B cell (primary cell): ENCODE measurements around the gene DLX6. TPM values are rescaled to one million over a fixed set of nuclear protein-coding genes. Genes with fewer than 3 reads are reported as not detected.

Experiments used
- ATAC-seq: fragments of 200-7000 bp; cut with Tn5 transposase; one replicate; pipeline ENCODE4 v1.10.0; 2021; ENCODE audit warnings: low read depth, mild to moderate bottlenecking, moderate number of reproducible peaks, moderate library complexity
- CTCF ChIA-PET: fragments of 350-600 bp; sonication (Branson Sonifier 250); formaldehyde crosslinking; loops from one replicate; lab custom pipeline; 2021; ENCODE audit warnings: antibody characterized with exemption, inconsistent platforms; lab: Charles Lee
- POLR2A ChIA-PET: fragments of 350-600 bp; sonication (Branson Sonifier 250); formaldehyde crosslinking; loops from one replicate; lab custom pipeline; 2021; ENCODE audit warnings: antibody characterized with exemption; lab: Charles Lee
- DNase-seq: peaks from one replicate; pipeline ENCODE4 v3.0.0; 2013
- H2AFZ ChIP-seq: 2 replicates; pipeline ENCODE4 v1.6.1; 2012; ENCODE audit warnings: mild to moderate bottlenecking, low read depth, low read length; ENCODE audit not compliant: insufficient read depth, poor library complexity, severe bottlenecking
- H3K27ac ChIP-seq, 2 donors: 1 replicate in 1 of 2; 2 replicates in 1 of 2; pipeline ENCODE4 v1.5.1; 2012 to 2013; ENCODE audit warnings: low read length in 2 of 2, mild to moderate bottlenecking in 2 of 2, moderate library complexity in 1 of 2
- H3K27me3 ChIP-seq, 4 experiments: fragments of 200-600 bp in 1 of 4; sonication (generic) in 1 of 4; replicated peaks in 1 of 4; 1 replicate in 2 of 4; 2 replicates in 2 of 4; pipeline versions ENCODE4 v1.6.1 to v1.7.0; 2013 to 2016; ENCODE audit warnings: low read length in 3 of 4, mild to moderate bottlenecking in 2 of 4, mixed read lengths in 1 of 4, moderate library complexity in 1 of 4; ENCODE audit not compliant: insufficient read depth in 4 of 4, control insufficient read depth in 3 of 4; ENCODE audit errors: control extremely low read depth in 1 of 4
- H3K36me3 ChIP-seq, 2 experiments: replicated peaks in 1 of 2; 1 replicate in 1 of 2; 2 replicates in 1 of 2; pipeline versions ENCODE4 v1.6.1 to v1.7.1; 2013; ENCODE audit warnings: low read length in 1 of 2; ENCODE audit not compliant: insufficient read depth in 2 of 2, control insufficient read depth in 1 of 2; ENCODE audit errors: control extremely low read depth in 1 of 2, extremely low read depth in 1 of 2
- H3K4me1 ChIP-seq, 2 donors: fragments of 200-600 bp in 1 of 2; sonication (generic) in 1 of 2; 1 replicate in 1 of 2; 2 replicates in 1 of 2; pipeline versions ENCODE4 v1.5.1 to v1.6.1; 2013 to 2017; ENCODE audit warnings: low read length in 2 of 2; ENCODE audit not compliant: control insufficient read depth in 2 of 2, insufficient read depth in 2 of 2
- H3K4me2 ChIP-seq: replicated peaks from 2 replicates; pipeline ENCODE3; 2012; ENCODE audit warnings: mild to moderate bottlenecking, low read depth, low read length; ENCODE audit not compliant: poor library complexity, severe bottlenecking
- H3K4me3 ChIP-seq, 5 experiments: fragments of 200-600 bp in 1 of 5; sonication (generic) in 1 of 5; 1 replicate in 3 of 5; 2 replicates in 2 of 5; pipeline versions ENCODE4 v1.5.1 to v1.7.0; 2011 to 2016; ENCODE audit warnings: low read length in 4 of 5, mild to moderate bottlenecking in 4 of 5, low read depth in 2 of 5, control low read depth in 1 of 5, moderate library complexity in 1 of 5; ENCODE audit not compliant: insufficient read depth in 1 of 5; ENCODE audit errors: control extremely low read depth in 1 of 5, extremely low read depth in 1 of 5
- H3K79me2 ChIP-seq: fragments of 200-600 bp; sonication (generic); one replicate; pipeline ENCODE4 v1.6.0; 2016; ENCODE audit warnings: low read length; ENCODE audit not compliant: control insufficient read depth, insufficient read depth
- H3K9ac ChIP-seq: fragments of 200-600 bp; sonication (generic); 2 replicates; pipeline ENCODE4 v1.6.1; 2017; ENCODE audit warnings: mild to moderate bottlenecking, low read length, moderate library complexity
- H3K9me3 ChIP-seq, 3 donors: one replicate each; pipeline versions ENCODE4 v1.6.1 to v1.7.1; 2013; ENCODE audit warnings: low read length in 2 of 3; ENCODE audit not compliant: control insufficient read depth in 2 of 3, insufficient read depth in 1 of 3; ENCODE audit errors: control extremely low read depth in 1 of 3
- H4K20me1 ChIP-seq: 2 replicates; pipeline ENCODE4 v1.6.0; 2012; ENCODE audit warnings: mild to moderate bottlenecking, low read length; ENCODE audit not compliant: insufficient read depth, control insufficient read depth, poor library complexity, severe bottlenecking
- H3K27ac Mint-ChIP-seq: one replicate; pipeline ENCODE4 v1.8.0; 2021; ENCODE audit warnings: mixed read lengths
- H3K27me3 Mint-ChIP-seq: one replicate; pipeline ENCODE4 v1.8.0; 2021; ENCODE audit warnings: mixed read lengths
- H3K4me1 Mint-ChIP-seq: one replicate; pipeline ENCODE4 v1.8.0; 2021; ENCODE audit warnings: mixed read lengths
- H3K4me3 Mint-ChIP-seq: one replicate; pipeline ENCODE4 v1.8.0; 2021; ENCODE audit warnings: mixed read lengths
- H3K9me3 Mint-ChIP-seq: one replicate; pipeline ENCODE4 v1.8.0; 2022; ENCODE audit warnings: mixed read lengths; ENCODE audit not compliant: insufficient read depth
- CTCF ChIP-seq: fragments of 200-600 bp; IDR thresholded peaks from one replicate; pipeline ENCODE4 v1.8.0; 2022; ENCODE audit warnings: antibody characterized with exemption, mild to moderate bottlenecking
- EZH2 ChIP-seq: IDR thresholded peaks from 2 replicates; pipeline ENCODE4 v1.6.1; 2012; ENCODE audit warnings: borderline replicate concordance, low read depth, mild to moderate bottlenecking, moderate library complexity, low read length; ENCODE audit not compliant: insufficient read depth, poor library complexity, severe bottlenecking
- WGBS: methylation state at CpG from one replicate; pipeline ENCODE4 v1.1.5; 2013; ENCODE audit warnings: missing lambda C conversion rate; ENCODE audit not compliant: insufficient coverage; 5-methylcytosine and 5-hydroxymethylcytosine counted together
- intact Hi-C: fragments of 100-400 bp; cut with micrococcal nuclease; formaldehyde crosslinking; loops from one replicate; pipeline ENCODE4 v1.10.0; 2022
- polyA plus RNA-seq: library from polyadenylated mRNA; depleted of rRNA; stranded (reverse); fragments of >200 nt; gene quantifications from 2 replicates; pipeline ENCODE4 v1.2.3, GENCODE V29; 2012
- total RNA-seq, 2 donors: library from RNA; stranded (reverse); fragments of 120-200 nt in 1 of 2; gene quantifications; 1 replicate in 1 of 2; 2 replicates in 1 of 2; pipeline versions ENCODE4 v1.2.3 to v1.2.4, GENCODE V29; 2013 to 2022

Gene DLX6
- total and polyA plus RNA-seq, 2 donors (not counting 1 experiment from before 2014, with no cell fraction given), result not detected

GRCh38 chr7:97024209-97025129 lies 19.1 kb downstream of the DLX6 start, which contains the start of gene DLX5:
Gene DLX5 (minus strand): TSS chr7:97024831. CDS start chr7:97024623, 208 bp downstream.
- no peak within 1 kb of the TSS for H3K4me3 Mint-ChIP-seq
- H3K9me3 ChIP-seq, result peaks cover 0 to 39% (median 0%) of the 10 kb centered on the region in 3 donors
- H3K4me1 Mint-ChIP-seq, result peaks cover 29% of the 10 kb centered on the region
- H3K36me3 ChIP-seq, result no peaks in the 10 kb centered on the region
- ChIA-PET POLR2A (no interaction called here), CTCF (interaction anchor here (0.5 to 1.5 kb wide), 3 partner anchors 29 to 1722 kb away, joined by 3 read pairs; no protein-coding TSS in a partner anchor)
- H3K27ac Mint-ChIP-seq, result no peak within 1 kb of the TSS
- no peaks in the 10 kb centered on the region for H4K20me1 ChIP-seq
- WGBS, result 8% methylated on average over 49 of the region's 60 CpGs
- H3K27ac ChIP-seq, result no peak within 1 kb of the TSS
- H3K4me3 ChIP-seq, result no peak within 1 kb of the TSS
- H3K79me2 ChIP-seq, result no peaks in the 10 kb centered on the region
- TF ChIP-seq CTCF (no peak), EZH2 (no peak)
- H3K4me1 ChIP-seq, result peaks cover 18 to 31% of the 10 kb centered on the region in 2 donors
- peaks cover 0 to 81% (median 56%) of the 10 kb centered on the region in 4 experiments for H3K27me3 ChIP-seq
- ATAC-seq (no peak), DNase-seq (no peak)
- no peak within 1 kb of the TSS for H3K4me2 ChIP-seq
- intact Hi-C loops, result no loop called here
- peak within 1 kb of the TSS; percentile 33 for H2AFZ ChIP-seq
- H3K27me3 Mint-ChIP-seq, result peaks cover 88% of the 10 kb centered on the region
- no peak within 1 kb of the TSS for H3K9ac ChIP-seq
- no peaks in the 10 kb centered on the region for H3K9me3 Mint-ChIP-seq

- H4K20me1 ChIP-seq, result no peaks in the 10 kb centered on the region
- no peaks in the 10 kb centered on the region for H3K36me3 ChIP-seq
- H3K4me1 ChIP-seq, result peaks cover 18 to 31% of the 10 kb centered on the region in 2 donors
- H3K4me1 Mint-ChIP-seq, result peaks cover 29% of the 10 kb centered on the region
- peaks cover 83% of the 10 kb centered on the region for H3K27me3 Mint-ChIP-seq
- no peak overlapping the region for H3K4me2 ChIP-seq
- 13% methylated on average over 7 of the region's 8 CpGs for WGBS
- DNase-seq, result no peak
- no peak overlapping the region for H2AFZ ChIP-seq
- H3K4me3 Mint-ChIP-seq, result no peak overlapping the region
- ChIA-PET CTCF (interaction anchor here (1.5 kb wide), 1 partner anchor 950 kb away, joined by 3 read pairs; no protein-coding TSS in a partner anchor), POLR2A (no interaction called here)
- ATAC-seq, result no peak
- intact Hi-C loops, result no loop called here
- no peaks in the 10 kb centered on the region for H3K79me2 ChIP-seq
- peaks cover 0 to 39% (median 0%) of the 10 kb centered on the region in 3 donors for H3K9me3 ChIP-seq
- H3K9me3 Mint-ChIP-seq, result no peaks in the 10 kb centered on the region
- H3K9ac ChIP-seq, result no peak overlapping the region
- H3K27ac Mint-ChIP-seq, result no peak overlapping the region
- TF ChIP-seq CTCF, result no peak
- H3K4me3 ChIP-seq, result no peak overlapping the region
- H3K27ac ChIP-seq, result no peak overlapping the region
- H3K27me3 ChIP-seq, result peaks cover 0 to 79% (median 51%) of the 10 kb centered on the region in 4 experiments
These were observed 19.8 kb downstream of the DLX6 start for GRCh38 chr7:97025130-97025499.
